H1 (cell line): ENCODE results near the gene GPC2. TPM values are rescaled to one million over a fixed set of nuclear protein-coding genes. Genes with fewer than 3 reads are reported as not detected.
A peak's percentile ranks its signal among the peaks of the same experiment; 100 is the strongest.

Experiments used
- CTCF ChIA-PET: fragments of 300-600 bp; sonication (Branson Sonifier 250); formaldehyde crosslinking; loops from one replicate; lab custom pipeline; 2021; ENCODE audit not compliant: partially characterized antibody; lab: Charles Lee
- POLR2A ChIA-PET: fragments of 300-600 bp; sonication (Branson Sonifier 250); formaldehyde crosslinking; loops from one replicate; lab custom pipeline; 2021; ENCODE audit warnings: inconsistent platforms; ENCODE audit not compliant: partially characterized antibody; lab: Charles Lee
- DNase-seq, 2 experiments: peaks; one replicate each; pipeline versions ENCODE4 v3.0.0 to v3.0.0-alpha.2; 2010 to 2022; ENCODE audit warnings: low spot score in 2 of 2, low read depth in 1 of 2, mixed read lengths in 1 of 2
- FAIRE-seq: peaks from 2 replicates; lab custom pipeline; 2011; peaks lifted over from hg19 to GRCh38; lab: Jason Lieb, UNC
- H2AFZ ChIP-seq: 2 replicates; pipeline ENCODE4 v1.8.1; 2012; ENCODE audit warnings: low read length, inconsistent platforms
- H2AK5ac ChIP-seq: 2 replicates; pipeline ENCODE4 v1.6.1; 2013; ENCODE audit warnings: low read depth, low read length
- H2BK120ac ChIP-seq: replicated peaks from 2 replicates; pipeline ENCODE3; 2013; ENCODE audit warnings: low read depth, low read length, inconsistent platforms
- H2BK12ac ChIP-seq: 2 replicates; pipeline ENCODE4 v1.6.1; 2013; ENCODE audit warnings: low read depth, low read length
- H2BK15ac ChIP-seq: 2 replicates; pipeline ENCODE4 v1.6.1; 2013; ENCODE audit warnings: low read length
- H2BK20ac ChIP-seq: 2 replicates; pipeline ENCODE4 v1.6.1; 2013; ENCODE audit warnings: low read length
- H2BK5ac ChIP-seq: 2 replicates; pipeline ENCODE4 v1.6.1; 2013; ENCODE audit warnings: low read depth, low read length
- H3K14ac ChIP-seq: 2 replicates; pipeline ENCODE4 v1.6.1; 2013; ENCODE audit warnings: inconsistent platforms; ENCODE audit not compliant: insufficient read length
- H3K18ac ChIP-seq: 2 replicates; pipeline ENCODE4 v1.6.1; 2013; ENCODE audit warnings: low read length; ENCODE audit errors: extremely low read depth
- H3K23ac ChIP-seq: 2 replicates; pipeline ENCODE4 v1.6.1; 2013; ENCODE audit warnings: inconsistent platforms; ENCODE audit not compliant: insufficient read length
- H3K23me2 ChIP-seq: 2 replicates; pipeline ENCODE4 v1.6.1; 2013; ENCODE audit warnings: low read depth, low read length
- H3K27ac ChIP-seq: 2 replicates; pipeline ENCODE4 v1.6.1; 2011; ENCODE audit warnings: low read depth, low read length, inconsistent platforms
- H3K27me3 ChIP-seq, 4 experiments: replicated peaks in 1 of 4; 1 replicate in 1 of 4; 2 replicates in 3 of 4; pipeline versions ENCODE4 v1.6.1 to v1.8.1; 2011 to 2013; ENCODE audit warnings: low read length in 3 of 4, mild to moderate bottlenecking in 3 of 4, inconsistent platforms in 2 of 4, mixed read lengths in 2 of 4, moderate library complexity in 1 of 4; ENCODE audit not compliant: control insufficient read depth in 3 of 4, insufficient read depth in 3 of 4; ENCODE audit errors: extremely low read depth in 1 of 4
- H3K36me3 ChIP-seq, 4 experiments: 2 replicates each; pipeline versions ENCODE4 v1.6.1 to v1.8.1; 2011 to 2013; ENCODE audit warnings: mild to moderate bottlenecking in 4 of 4, low read length in 3 of 4, moderate library complexity in 2 of 4, control low read depth in 1 of 4, inconsistent platforms in 1 of 4; ENCODE audit not compliant: insufficient read depth in 4 of 4, control insufficient read depth in 2 of 4
- H3K4ac ChIP-seq: replicated peaks from 2 replicates; pipeline ENCODE3; 2013; ENCODE audit warnings: low read length, low read depth, mixed read lengths, inconsistent platforms; ENCODE audit not compliant: insufficient read length
- H3K4me1 ChIP-seq, 4 experiments: replicated peaks in 1 of 4; 1 replicate in 1 of 4; 2 replicates in 3 of 4; pipeline versions ENCODE4 v1.6.1 to v1.8.1; 2011 to 2013; ENCODE audit warnings: low read length in 3 of 4, inconsistent platforms in 2 of 4, mixed read lengths in 1 of 4; ENCODE audit not compliant: insufficient read depth in 4 of 4, control insufficient read depth in 3 of 4
- H3K4me2 ChIP-seq, 2 experiments: 2 replicates each; pipeline versions ENCODE4 v1.6.1 to v1.8.1; 2011 to 2013; ENCODE audit warnings: low read depth in 2 of 2, low read length in 2 of 2, control low read depth in 1 of 2, inconsistent platforms in 1 of 2, mild to moderate bottlenecking in 1 of 2; ENCODE audit not compliant: insufficient read depth in 1 of 2
- H3K4me3 ChIP-seq, 4 experiments: fragments of 200-600, 300-600 bp in 1 of 4; sonication (generic), shearing (Covaris generic), sonication (Bioruptor Twin) in 1 of 4; 2 replicates each; pipeline versions ENCODE4 v1.5.1 to v1.8.1; 2011 to 2016; ENCODE audit warnings: low read length in 4 of 4, low read depth in 3 of 4, control low read depth in 2 of 4, inconsistent platforms in 2 of 4, mild to moderate bottlenecking in 2 of 4, mixed read lengths in 1 of 4, moderate library complexity in 1 of 4; ENCODE audit not compliant: insufficient read depth in 2 of 4; ENCODE audit errors: extremely low read depth in 1 of 4
- H3K56ac ChIP-seq: replicated peaks from 2 replicates; pipeline ENCODE3; 2013; ENCODE audit warnings: low read depth, mild to moderate bottlenecking, mixed read lengths, low read length, inconsistent platforms; ENCODE audit not compliant: insufficient read length
- H3K79me1 ChIP-seq: 2 replicates; pipeline ENCODE4 v1.6.1; 2013; ENCODE audit warnings: low read depth, low read length, control low read depth
- H3K79me2 ChIP-seq, 2 experiments: 2 replicates each; pipeline versions ENCODE4 v1.6.1 to v1.8.1; 2012 to 2013; ENCODE audit warnings: low read length in 2 of 2, mild to moderate bottlenecking in 2 of 2, inconsistent platforms in 1 of 2; ENCODE audit not compliant: insufficient read depth in 2 of 2, control insufficient read depth in 1 of 2
- H3K9ac ChIP-seq, 4 experiments: replicated peaks in 1 of 4; 1 replicate in 1 of 4; 2 replicates in 3 of 4; pipeline versions ENCODE4 v1.6.1 to v1.8.1; 2011 to 2013; ENCODE audit warnings: low read depth in 3 of 4, low read length in 3 of 4, control low read depth in 2 of 4, mild to moderate bottlenecking in 2 of 4, moderate library complexity in 2 of 4, inconsistent platforms in 1 of 4; ENCODE audit errors: extremely low read depth in 1 of 4
- H3K9me3 ChIP-seq, 2 experiments: 2 replicates each; pipeline versions ENCODE4 v1.6.1 to v1.8.1; 2012 to 2013; ENCODE audit warnings: mild to moderate bottlenecking in 2 of 2, moderate library complexity in 2 of 2, control low read depth in 1 of 2, inconsistent platforms in 1 of 2, low read depth in 1 of 2, low read length in 1 of 2, mixed read lengths in 1 of 2; ENCODE audit not compliant: insufficient read depth in 2 of 2
- H4K20me1 ChIP-seq, 2 experiments: replicated peaks in 1 of 2; 2 replicates each; pipeline versions ENCODE3 to v1.8.1; 2011 to 2013; ENCODE audit warnings: inconsistent platforms in 2 of 2, low read length in 2 of 2, mild to moderate bottlenecking in 1 of 2; ENCODE audit not compliant: insufficient read depth in 2 of 2, control insufficient read depth in 1 of 2
- H4K5ac ChIP-seq: 2 replicates; pipeline ENCODE4 v1.6.1; 2013; ENCODE audit warnings: low read length, low read depth, mixed read lengths, inconsistent platforms; ENCODE audit not compliant: insufficient read length
- H4K8ac ChIP-seq: 2 replicates; pipeline ENCODE4 v1.8.0; 2013; ENCODE audit warnings: mild to moderate bottlenecking, moderate library complexity, low read length, inconsistent platforms; ENCODE audit not compliant: insufficient read depth; ENCODE audit errors: extremely low read depth
- H4K91ac ChIP-seq: replicated peaks from 2 replicates; pipeline ENCODE3; 2013; ENCODE audit warnings: low read length, mixed read lengths, inconsistent platforms; ENCODE audit not compliant: insufficient read length
- ASH2L ChIP-seq: fragments of 200-600, 300-600 bp; sonication (generic); IDR thresholded peaks from one replicate; pipeline ENCODE4 v1.7.1; 2017; ENCODE audit warnings: low read length
- BCL11A ChIP-seq, 2 experiments: IDR thresholded peaks; one replicate each; pipeline ENCODE4 v1.6.1; 2011; ENCODE audit warnings: low read depth in 2 of 2, low read length in 2 of 2, mild to moderate bottlenecking in 2 of 2
- CEBPB ChIP-seq: IDR thresholded peaks from 2 replicates; pipeline ENCODE4 v1.6.1; 2012; ENCODE audit warnings: low read depth, low read length
- CREB1 ChIP-seq: IDR thresholded peaks from 2 replicates; pipeline ENCODE4 v1.6.1; 2012; ENCODE audit warnings: inconsistent platforms
- EGR1 ChIP-seq: IDR thresholded peaks from 2 replicates; pipeline ENCODE4 v1.6.1; 2011; ENCODE audit warnings: low read depth, low read length, borderline replicate concordance
- GTF2F1 ChIP-seq: IDR thresholded peaks from 2 replicates; pipeline ENCODE4 v1.6.1; 2012; ENCODE audit warnings: low read depth, low read length, improper control_type of control experiment, borderline replicate concordance
- JUN ChIP-seq: IDR thresholded peaks from 2 replicates; pipeline ENCODE4 v1.6.1; 2011; ENCODE audit warnings: low read depth, mild to moderate bottlenecking, improper control_type of control experiment, low read length
- POLR2A ChIP-seq, 2 experiments: IDR thresholded peaks; 1 replicate in 1 of 2; 2 replicates in 1 of 2; pipeline ENCODE4 v1.6.1; 2011; ENCODE audit warnings: low read depth in 2 of 2, low read length in 2 of 2, mild to moderate bottlenecking in 2 of 2; ENCODE audit errors: control extremely low read depth in 1 of 2
- RFX5 ChIP-seq: IDR thresholded peaks from 2 replicates; pipeline ENCODE4 v1.6.1; 2011; ENCODE audit warnings: low read depth, low read length, improper control_type of control experiment, borderline replicate concordance
- SAP30 ChIP-seq: fragments of 300-600 bp; sonication (generic); IDR thresholded peaks from 2 replicates; pipeline ENCODE4 v1.7.1; 2012; ENCODE audit warnings: low read length, moderate library complexity, mild to moderate bottlenecking, inconsistent platforms; ENCODE audit not compliant: insufficient read depth, insufficient replicate concordance
- SIRT6 ChIP-seq: IDR thresholded peaks from one replicate; pipeline ENCODE4 v1.7.1; 2012; ENCODE audit warnings: low read length, inconsistent platforms
- SRF ChIP-seq: IDR thresholded peaks from 2 replicates; pipeline ENCODE4 v1.6.1; 2011; ENCODE audit warnings: mild to moderate bottlenecking, low read depth, low read length, moderate library complexity
- USF2 ChIP-seq: IDR thresholded peaks from 2 replicates; pipeline ENCODE4 v1.6.1; 2011; ENCODE audit warnings: low read length, improper control_type of control experiment
- WGBS, 2 experiments: shearing (Covaris generic) in 1 of 2; methylation state at CpG; one replicate each; pipeline versions ENCODE4 v1.1.6 to v1.1.7; 2013 to 2015; ENCODE audit warnings: low lambda C conversion rate in 2 of 2, mixed read lengths in 2 of 2, inconsistent platforms in 1 of 2, low coverage in 1 of 2, missing lambda C conversion rate in 1 of 2; ENCODE audit not compliant: insufficient replicate concordance in 2 of 2, insufficient coverage in 1 of 2, insufficient read length in 1 of 2; ENCODE audit errors: extremely low coverage in 1 of 2, missing lambda C conversion rate in 1 of 2; 5-methylcytosine and 5-hydroxymethylcytosine counted together
- polyA plus RNA-seq, 7 experiments: library from polyadenylated mRNA; depleted of rRNA in 3 of 7; stranded (reverse) in 5 of 7; unstranded in 2 of 7; fragments of >200 nt in 5 of 7; fragments of 200-250 nt in 2 of 7; gene quantifications; 1 replicate in 5 of 7; 2 replicates in 1 of 7; 4 replicates in 1 of 7; pipeline versions ENCODE4 v1.2.1 to v1.2.3, GENCODE V29; 2011 to 2013; ENCODE audit warnings: missing spikeins in 2 of 7, mixed read lengths in 2 of 7
- total RNA-seq: library from RNA; stranded (reverse); fragmentation: NEBNext Ultra II Directional; extraction: Animal tissue kit (Norgen Biotek cat#: 25700); gene quantifications from 2 replicates; pipeline ENCODE4 v1.2.1, GENCODE V29; 2021

GPC2 gene
- total and polyA plus RNA-seq, 2 of the 8 experiments (the other 6 are each of a cell fraction or from before 2014, with no cell fraction given) = 25.3 to 44.8 TPM

GRCh38 chr7:100171840-100172239 is 5.3 kb downstream of the GPC2 start:
- no peak overlapping the region for H2BK12ac ChIP-seq
- H4K20me1 ChIP-seq = peaks cover 0 to 18% of the 10 kb centered on the region in 2 experiments
- no peak for TF ChIP-seq EGR1
- no peak; the same call in 1 of the 2 replicates for TF ChIP-seq CREB1
- TF ChIP-seq GTF2F1 = no peak
- TF ChIP-seq POLR2A (IDR thresholded peaks at IDR 0.05; ENCODE audit: control extremely low read depth in 1 of 2, low read depth in 2 of 2, low read length in 2 of 2) = no peak
- TF ChIP-seq RFX5 = no peak
- TF ChIP-seq USF2 = no peak
- TF ChIP-seq ASH2L = no peak
- no peak for TF ChIP-seq BCL11A (IDR thresholded peaks at IDR 0.05; ENCODE audit: low read depth in 2 of 2, low read length in 2 of 2)
- TF ChIP-seq JUN = no peak
- TF ChIP-seq SIRT6 = no peak
- TF ChIP-seq CEBPB = no peak
- no peak for TF ChIP-seq SRF
- TF ChIP-seq SAP30 = no peak
- H3K18ac ChIP-seq = peak overlapping the region; percentile 19
- ChIA-PET CTCF (interaction anchor here (0.6 to 11.2 kb wide), 9 partner anchors 23 to 271 kb away, joined by 3 to 94 read pairs (median 3); no protein-coding TSS in a partner anchor), POLR2A (interaction anchor here (0.6 to 11.0 kb wide), 14 partner anchors 8 to 636 kb away, joined by 3 to 145 read pairs (median 4); partner anchors contain the start of genes AP4M1, LAMTOR4, MBLAC1 and MCM7)
- H3K27me3 ChIP-seq = peaks cover 0 to 5% (median 2%) of the 10 kb centered on the region in 4 experiments; a peak in 2 of 7 replicates
- H2AK5ac ChIP-seq = no peak overlapping the region
- H2BK120ac ChIP-seq = no peak overlapping the region
- H2BK15ac ChIP-seq = no peak overlapping the region
- no peak overlapping the region for H3K14ac ChIP-seq
- 14% methylated on average over 20 of the region's 22 CpGs; no CpG with 5 or more reads in 1 of the 2 experiments for WGBS, 2 experiments
- no peak overlapping the region for H3K23ac ChIP-seq
- peaks cover 0 to 7% of the 10 kb centered on the region in 2 experiments; a peak in 2 of 4 replicates for H3K79me2 ChIP-seq
- H4K8ac ChIP-seq = no peak overlapping the region
- H3K4me2 ChIP-seq = peak overlapping the region; percentile 76 to 81
- peak overlapping the region; percentile 19 to 67 (median 28) for H3K4me3 ChIP-seq
- peaks cover 19% of the 10 kb centered on the region for H3K23me2 ChIP-seq
- peaks cover 11 to 32% (median 17%) of the 10 kb centered on the region in 4 experiments for H3K4me1 ChIP-seq
- no peak overlapping the region for H4K91ac ChIP-seq
- DNase-seq (peak in 1 of 2 experiments; percentile 72), FAIRE-seq (no peak)
- no peak overlapping the region for H4K5ac ChIP-seq
- H3K27ac ChIP-seq = no peak overlapping the region
- H3K36me3 ChIP-seq = peaks cover 0 to 8% (median 1%) of the 10 kb centered on the region in 4 experiments; a peak in 3 of 8 replicates
- H2BK5ac ChIP-seq = no peak overlapping the region
- H3K79me1 ChIP-seq = no peaks in the 10 kb centered on the region; the same call in 1 of the 2 replicates
- H3K4ac ChIP-seq = peak overlapping the region; percentile 57
- H2AFZ ChIP-seq = no peak overlapping the region
- no peak overlapping the region for H2BK20ac ChIP-seq
- no peaks in the 10 kb centered on the region for H3K9me3 ChIP-seq
- no peak overlapping the region for H3K56ac ChIP-seq
- H3K9ac ChIP-seq = peak overlapping the region in 1 of 4 experiments; percentile 3; a peak in 1 of 7 replicates
